HFF-Myc (cell line): ENCODE measurements around the gene RIMS4.

Source experiments
- DNase-seq: peaks from one replicate; pipeline ENCODE4 v3.0.0-alpha.2; 2011; ENCODE audit warnings: low read depth; ENCODE audit errors: extremely low read depth
- H3K4me3 ChIP-seq: replicated peaks from 2 replicates; pipeline ENCODE4 v1.5.1; 2011; ENCODE audit warnings: low read depth, mild to moderate bottlenecking, control low read depth, low read length
- TF ChIP-seq, protein P1 (sequence below): IDR thresholded peaks from 2 replicates; pipeline ENCODE4 v1.5.1; 2012; ENCODE audit warnings: mild to moderate bottlenecking, low read depth, low read length, control low read depth; ENCODE audit errors: missing control alignments

The RIMS4 gene

DNA sequence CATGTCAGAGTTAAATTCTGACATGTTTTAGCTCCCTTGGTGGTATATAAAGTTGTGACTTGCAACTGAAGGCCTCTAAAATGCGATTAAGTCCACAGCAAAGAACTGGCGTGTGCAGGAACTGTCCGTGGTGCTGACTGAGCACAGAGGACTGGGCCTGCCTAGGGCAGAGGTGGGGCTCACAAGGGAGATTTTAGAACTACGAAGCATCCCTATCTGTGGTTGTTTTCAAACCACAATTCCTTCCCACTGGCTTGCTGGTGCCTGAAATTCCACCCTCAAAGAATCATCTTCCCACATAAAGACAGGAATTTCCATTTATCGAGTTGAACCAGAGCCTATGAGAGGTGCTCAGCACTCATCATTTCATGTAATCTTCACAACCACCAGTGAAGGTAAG lies 30.1 kb downstream of the RIMS4 start:
- TF ChIP-seq, protein P1, sequence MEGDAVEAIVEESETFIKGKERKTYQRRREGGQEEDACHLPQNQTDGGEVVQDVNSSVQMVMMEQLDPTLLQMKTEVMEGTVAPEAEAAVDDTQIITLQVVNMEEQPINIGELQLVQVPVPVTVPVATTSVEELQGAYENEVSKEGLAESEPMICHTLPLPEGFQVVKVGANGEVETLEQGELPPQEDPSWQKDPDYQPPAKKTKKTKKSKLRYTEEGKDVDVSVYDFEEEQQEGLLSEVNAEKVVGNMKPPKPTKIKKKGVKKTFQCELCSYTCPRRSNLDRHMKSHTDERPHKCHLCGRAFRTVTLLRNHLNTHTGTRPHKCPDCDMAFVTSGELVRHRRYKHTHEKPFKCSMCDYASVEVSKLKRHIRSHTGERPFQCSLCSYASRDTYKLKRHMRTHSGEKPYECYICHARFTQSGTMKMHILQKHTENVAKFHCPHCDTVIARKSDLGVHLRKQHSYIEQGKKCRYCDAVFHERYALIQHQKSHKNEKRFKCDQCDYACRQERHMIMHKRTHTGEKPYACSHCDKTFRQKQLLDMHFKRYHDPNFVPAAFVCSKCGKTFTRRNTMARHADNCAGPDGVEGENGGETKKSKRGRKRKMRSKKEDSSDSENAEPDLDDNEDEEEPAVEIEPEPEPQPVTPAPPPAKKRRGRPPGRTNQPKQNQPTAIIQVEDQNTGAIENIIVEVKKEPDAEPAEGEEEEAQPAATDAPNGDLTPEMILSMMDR = no peak
- H3K4me3 ChIP-seq = no peak overlapping the region
- DNase-seq = peak; percentile 27

DNA sequence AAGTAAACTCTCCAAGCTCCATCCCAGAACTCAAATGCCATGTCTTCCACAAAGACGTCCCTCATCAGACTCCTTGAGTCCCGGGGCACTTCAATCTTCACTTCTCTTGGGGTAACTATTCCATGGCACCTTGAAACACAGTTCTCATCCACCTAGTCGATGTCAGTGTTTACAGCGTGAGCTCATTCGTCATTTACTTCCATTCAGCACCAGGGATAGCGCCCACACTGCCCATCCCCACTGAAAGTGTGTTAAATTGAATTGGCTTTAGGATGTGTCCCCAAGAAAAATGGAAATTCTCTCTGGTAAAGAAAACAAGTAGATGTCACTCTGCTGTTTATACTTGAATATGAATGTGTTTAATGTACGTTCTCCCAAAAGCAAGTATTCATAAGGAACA lies 33.4 kb downstream of the RIMS4 start:
- H3K4me3 ChIP-seq = no peak overlapping the region
- TF ChIP-seq, protein P1 = no peak
- no peak for DNase-seq

DNA sequence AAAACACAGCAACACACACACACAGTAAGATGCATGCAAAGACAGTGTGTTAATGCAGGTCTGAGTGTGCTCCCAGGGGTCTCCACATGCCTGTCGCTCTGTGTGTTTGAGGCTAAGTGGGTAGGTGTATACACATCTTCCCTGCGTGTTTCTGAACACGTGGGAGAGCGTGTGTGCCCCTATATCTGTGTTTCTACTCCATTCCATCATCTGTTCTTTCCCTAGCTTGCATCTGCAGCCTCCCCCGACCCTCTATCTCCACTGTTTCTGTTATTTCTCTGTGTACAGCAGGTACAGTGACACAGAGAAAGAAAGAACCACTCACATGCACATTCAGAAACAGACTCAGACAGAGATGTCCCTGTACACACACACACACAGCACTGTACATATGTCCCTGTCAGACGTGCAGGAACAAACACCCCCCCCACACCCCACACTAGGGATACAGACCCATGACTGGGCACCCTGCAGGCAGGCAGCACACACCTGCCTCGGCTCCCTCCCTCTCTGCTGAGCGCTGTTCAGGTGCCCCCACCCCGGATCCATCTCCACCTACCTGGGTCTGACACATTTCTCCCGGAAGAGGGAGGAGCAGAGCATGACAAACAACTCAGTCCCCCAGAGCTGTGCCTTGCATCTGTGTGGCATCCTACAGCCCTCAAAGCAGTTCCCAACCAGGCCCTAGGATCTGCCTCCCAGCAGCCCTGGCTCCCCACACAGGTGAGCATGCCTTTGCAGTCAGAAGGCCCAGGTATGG lies 37.1 kb downstream of the RIMS4 start:
- TF ChIP-seq, protein P1 = no peak
- H3K4me3 ChIP-seq = no peak overlapping the region
- no peak for DNase-seq

DNA sequence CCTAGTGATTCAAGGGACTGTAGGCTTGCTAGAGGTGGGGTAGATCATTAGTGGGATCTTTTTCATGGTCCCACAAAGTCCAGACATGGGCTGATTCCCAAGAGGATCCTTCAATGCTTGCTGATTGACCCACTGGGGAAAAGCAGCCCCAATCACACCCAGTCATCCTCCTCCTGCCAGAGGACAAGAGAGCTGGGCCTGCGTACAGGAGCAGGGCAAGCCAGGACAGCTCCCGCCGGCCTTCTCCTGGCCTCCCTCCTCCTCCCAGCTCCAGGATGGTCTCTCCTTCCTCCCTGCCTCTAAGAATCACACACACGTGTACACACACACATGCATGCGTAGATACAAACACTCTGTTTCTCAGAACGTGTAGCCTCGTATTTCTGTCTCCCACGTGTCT lies 37.7 kb downstream of the RIMS4 start:
- H3K4me3 ChIP-seq = no peak overlapping the region
- TF ChIP-seq, protein P1 = no peak
- no peak for DNase-seq

DNA sequence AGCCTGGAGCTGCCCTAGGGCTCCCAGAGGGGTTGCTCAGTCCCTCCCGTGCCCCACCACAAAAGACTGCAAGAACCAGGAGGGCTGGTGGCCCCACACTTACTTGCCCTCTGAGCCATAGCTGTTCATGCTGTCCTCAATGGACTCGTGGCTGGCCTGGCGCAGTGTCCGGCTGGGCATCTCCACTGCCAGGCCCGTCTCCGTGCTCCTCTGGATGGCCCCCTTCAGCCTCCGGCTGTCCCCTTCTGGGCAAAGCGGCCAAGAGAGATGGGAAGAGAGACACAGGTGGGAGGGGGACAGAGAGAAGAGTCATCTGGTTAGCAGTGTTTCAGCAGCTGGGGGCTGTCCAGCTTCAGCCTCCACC lies 39.2 kb downstream of the RIMS4 start:
- no peak overlapping the region for H3K4me3 ChIP-seq
- no peak for DNase-seq
- TF ChIP-seq, protein P1 = no peak

DNA sequence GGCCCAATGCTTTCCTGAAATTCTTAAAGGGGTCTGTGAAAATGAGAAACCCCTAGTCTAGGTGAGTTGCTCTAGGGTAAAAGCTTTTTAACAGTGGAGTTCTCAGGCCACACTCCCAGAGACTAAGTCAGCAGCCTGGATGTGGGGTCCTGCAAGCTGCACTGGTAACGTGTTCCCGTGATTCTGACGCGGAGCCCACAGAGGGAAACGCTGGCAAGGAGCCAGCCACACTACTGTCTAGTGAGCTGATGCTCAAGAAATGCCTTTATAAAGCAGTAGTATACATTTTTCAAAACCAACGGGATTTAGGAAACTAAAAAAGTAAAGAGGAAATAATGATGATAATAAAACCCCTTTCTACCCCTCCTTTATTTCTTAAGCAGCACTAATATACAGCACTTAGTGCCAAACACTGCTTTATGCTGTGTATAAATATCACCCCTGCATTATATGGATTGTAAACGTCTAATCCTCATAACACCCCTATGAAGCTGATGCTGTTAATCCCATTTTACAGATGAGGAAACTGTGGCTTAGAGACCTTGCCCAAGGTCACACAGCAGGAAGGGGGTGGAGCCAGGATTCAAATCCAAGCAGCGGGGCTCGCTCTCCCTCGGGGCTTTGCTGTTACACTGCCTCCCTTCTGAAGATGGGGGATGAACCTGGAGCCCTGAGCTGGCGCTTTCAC lies 39.7 kb downstream of the RIMS4 start:
- no peak overlapping the region for H3K4me3 ChIP-seq
- DNase-seq = no peak

More for the DNA sequence above, 39.7 kb downstream of the RIMS4 start:
- TF ChIP-seq, protein P1 = no peak
